SH-SY5Y (cell line): ENCODE data around the gene SREBF2.

Experiments used
- GATA2 ChIP-seq: IDR thresholded peaks from 2 replicates; pipeline ENCODE4 v1.6.1; 2011; ENCODE audit warnings: mild to moderate bottlenecking, low read depth, low read length
- GATA3 ChIP-seq: IDR thresholded peaks from 2 replicates; pipeline ENCODE4 v1.6.1; 2011; ENCODE audit warnings: low read depth, mild to moderate bottlenecking, low read length, moderate library complexity

SREBF2 gene

DNA sequence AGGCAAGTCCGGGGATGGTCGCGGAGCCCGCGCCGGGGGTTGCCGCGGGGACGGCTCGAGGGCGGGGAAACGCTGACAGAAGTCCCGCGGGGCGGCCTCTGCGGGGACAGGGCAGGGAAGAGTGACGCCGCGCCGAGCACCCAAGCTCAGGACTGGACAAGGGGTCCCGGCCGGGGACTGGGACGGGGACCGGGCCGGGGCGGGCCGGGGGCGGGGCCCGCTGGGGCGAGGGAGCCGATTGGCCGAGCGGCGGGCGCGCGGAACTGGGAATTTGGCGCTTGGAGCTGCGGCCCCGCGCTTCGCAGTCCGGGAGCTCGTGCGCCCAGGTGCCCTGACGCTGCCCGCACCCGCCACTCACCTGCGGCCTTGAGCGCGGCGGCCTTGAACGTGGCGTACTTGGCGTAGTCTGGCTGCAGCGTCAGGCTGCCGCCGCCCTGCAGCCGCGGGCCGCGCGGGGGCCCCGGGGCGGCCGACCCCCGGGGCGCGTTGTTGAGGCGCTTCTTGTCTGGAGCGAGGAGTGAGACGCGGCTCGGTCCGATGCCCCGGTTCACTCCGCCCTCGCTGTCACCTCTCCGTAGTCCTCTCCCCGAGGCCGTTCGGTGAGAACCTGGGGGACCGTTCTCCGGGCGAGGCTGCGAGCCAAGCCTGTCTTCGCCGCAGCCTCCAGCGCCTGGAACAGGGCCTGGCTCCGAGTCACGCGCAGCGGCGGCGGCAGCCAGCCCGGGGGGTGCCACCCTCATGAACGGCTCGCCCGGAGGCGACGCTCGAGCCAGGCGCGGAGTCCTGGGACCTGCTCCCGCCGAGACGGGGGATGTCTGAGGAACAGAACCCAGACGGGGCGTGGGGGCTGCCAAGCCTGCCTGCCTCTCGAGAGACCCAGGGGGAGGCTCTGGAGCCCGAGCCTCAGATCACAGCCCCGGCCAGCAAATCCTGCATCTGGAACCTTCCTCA is 77.4 kb downstream of the SREBF2 start:
- no peak for TF ChIP-seq GATA3
- TF ChIP-seq GATA2, result no peak

DNA sequence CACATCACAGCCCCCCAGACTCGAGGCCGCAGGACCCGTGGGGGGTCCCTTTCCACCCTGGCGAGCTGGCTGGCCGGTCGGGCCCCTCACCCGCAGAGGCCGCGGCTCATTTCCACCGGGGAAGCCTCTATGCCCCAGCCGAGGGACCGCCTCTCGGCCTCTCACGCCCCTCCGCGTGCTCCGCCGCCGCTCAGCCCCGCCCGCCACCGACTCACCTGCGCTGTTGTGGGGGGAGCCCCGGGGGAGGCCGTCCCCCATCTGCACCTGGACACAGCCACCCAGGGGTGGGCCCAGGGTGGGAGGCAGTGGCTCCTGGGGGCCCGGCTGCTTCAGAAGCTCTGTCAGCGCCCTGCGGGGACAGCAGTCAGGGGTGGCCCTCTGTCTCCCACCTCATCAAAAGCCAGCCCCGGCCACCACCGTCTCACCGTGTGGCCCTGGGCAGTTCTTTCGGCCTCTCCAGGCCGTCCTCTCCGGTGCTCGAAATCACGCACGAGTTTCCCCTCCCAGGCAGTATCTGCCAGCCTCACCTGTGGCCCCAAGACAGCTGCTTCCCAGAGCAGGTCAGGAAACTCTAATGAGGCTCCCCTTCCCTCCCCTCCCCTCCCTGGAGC is 78.2 kb downstream of the SREBF2 start:
- TF ChIP-seq GATA3, result no peak
- TF ChIP-seq GATA2, result no peak

DNA sequence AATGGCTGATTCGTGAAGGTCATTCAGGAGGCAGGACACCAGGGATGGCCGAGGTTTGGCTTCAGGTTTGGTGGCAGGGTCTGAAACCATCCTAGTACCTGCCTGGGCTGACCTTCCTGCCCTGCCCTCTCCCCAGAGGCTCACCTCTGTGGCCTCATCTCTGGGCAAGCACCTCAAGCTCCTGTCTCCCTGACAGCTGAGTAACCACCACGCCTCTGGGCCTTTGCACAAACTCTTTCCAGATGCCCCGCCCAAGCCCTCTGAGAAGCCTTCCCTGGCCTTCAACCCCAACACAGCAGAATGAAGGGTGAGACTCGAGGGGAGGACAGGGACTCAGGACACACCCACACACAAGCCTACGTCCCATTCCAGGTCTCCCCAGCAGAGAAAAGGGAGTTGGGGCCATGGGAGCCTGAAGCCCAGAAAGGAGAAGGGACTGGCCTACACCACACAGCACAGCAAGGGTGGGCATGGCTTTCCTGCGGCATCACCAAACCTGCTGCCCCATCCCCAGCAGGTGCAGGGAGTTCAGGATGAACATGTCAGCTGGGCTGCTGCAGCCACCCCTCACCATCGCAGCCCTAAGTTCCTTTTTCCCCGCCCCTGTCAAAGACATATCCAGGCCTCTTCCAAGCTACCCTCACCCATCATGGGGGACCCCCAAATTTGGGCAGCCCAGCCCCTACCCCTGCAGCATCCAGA is 79.6 kb downstream of the SREBF2 start:
- TF ChIP-seq GATA2 (no peak), GATA3 (no peak)

DNA sequence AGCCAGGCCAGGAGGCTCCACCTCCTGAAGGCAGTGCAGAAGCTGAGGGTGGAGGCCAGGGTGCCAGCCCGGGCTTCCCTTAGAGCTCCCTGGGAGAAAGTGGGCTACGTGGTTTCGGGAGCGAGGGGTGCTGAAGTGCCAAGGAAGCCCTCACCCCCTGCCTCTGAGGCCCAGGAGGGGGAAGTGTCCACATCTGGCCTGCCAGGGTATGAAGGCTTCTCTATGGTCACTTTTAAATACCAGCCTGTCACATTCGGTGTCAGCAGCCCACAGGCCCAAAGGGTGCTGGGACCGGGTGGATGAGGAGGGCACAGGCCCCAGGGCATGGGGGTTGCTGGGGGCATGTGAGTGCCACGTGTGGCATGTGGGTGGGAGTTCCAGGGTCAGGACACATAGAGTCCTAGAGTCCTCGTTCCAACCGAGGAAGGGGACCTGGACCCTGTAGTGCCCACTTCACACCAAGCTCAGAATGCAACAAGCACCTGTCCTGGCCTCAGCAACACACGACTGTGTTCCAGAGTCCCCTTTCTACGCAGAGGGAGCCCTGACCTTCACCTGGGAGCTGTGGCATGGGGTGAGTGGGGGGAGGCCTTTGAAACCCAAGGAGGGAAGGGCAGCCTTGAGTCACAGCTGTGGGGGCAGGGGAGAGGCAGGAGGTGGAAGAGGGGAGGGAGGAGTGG is 80.3 kb downstream of the SREBF2 start:
- TF ChIP-seq GATA3, result no peak
- no peak for TF ChIP-seq GATA2

DNA sequence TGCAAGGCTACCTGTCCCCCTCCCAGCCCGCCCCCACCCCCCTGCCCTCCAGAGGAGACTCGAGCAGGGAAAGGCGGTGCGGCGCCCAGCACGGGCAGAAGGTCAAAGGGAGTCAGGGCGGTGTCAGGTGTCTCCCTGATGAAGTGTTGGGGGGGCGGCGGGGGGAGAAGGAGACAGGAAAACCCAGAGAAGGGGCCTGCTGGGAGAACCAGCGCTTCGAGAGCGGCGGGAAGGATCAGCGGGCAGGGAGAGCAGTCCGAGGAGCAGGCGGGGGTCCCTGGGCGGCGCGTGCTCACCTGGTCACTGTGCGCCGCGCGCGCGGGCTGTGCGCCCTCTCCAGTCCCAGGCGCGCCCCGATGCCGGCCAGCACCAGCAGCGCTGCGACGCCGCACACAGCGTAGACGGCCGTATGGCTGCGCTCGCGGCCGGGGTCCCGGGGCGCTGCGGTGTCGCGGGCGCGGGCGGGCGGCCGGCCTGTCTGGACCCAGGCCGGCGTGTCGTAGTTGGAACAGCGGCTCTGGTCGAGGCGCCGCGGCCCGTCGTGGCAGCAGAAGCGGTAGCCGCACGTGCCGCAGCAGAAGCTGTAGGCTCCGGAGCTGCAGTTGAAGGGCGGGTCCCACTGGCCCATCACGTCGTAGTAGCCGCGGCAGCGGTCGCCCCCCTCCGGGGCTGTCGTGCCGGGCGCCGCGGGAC is 81.1 kb downstream of the SREBF2 start:
- TF ChIP-seq GATA2 (no peak), GATA3 (no peak)

DNA sequence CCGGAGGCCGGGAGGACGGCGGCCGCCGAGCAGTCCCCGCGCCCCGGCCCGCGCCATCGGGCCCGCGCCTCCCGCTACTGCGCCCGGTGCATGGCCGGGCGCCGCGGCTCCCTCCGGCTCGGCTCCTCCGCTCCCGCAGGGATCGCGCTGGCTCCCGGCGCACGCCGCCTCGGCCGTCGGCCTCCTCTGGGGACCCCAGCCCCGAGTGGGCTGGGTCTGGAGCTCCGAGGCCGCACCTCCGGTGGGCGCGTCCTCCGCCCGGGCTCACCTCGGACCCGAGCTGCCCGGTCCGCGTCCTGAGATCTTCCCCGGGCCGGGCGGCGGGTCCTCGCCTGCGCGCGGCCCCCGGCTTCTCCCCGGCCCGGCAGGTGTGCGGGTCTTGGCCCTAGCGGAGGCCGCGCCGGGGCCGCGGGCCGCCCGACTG is 81.7 kb downstream of the SREBF2 start:
- TF ChIP-seq GATA2 (no peak), GATA3 (no peak)

DNA sequence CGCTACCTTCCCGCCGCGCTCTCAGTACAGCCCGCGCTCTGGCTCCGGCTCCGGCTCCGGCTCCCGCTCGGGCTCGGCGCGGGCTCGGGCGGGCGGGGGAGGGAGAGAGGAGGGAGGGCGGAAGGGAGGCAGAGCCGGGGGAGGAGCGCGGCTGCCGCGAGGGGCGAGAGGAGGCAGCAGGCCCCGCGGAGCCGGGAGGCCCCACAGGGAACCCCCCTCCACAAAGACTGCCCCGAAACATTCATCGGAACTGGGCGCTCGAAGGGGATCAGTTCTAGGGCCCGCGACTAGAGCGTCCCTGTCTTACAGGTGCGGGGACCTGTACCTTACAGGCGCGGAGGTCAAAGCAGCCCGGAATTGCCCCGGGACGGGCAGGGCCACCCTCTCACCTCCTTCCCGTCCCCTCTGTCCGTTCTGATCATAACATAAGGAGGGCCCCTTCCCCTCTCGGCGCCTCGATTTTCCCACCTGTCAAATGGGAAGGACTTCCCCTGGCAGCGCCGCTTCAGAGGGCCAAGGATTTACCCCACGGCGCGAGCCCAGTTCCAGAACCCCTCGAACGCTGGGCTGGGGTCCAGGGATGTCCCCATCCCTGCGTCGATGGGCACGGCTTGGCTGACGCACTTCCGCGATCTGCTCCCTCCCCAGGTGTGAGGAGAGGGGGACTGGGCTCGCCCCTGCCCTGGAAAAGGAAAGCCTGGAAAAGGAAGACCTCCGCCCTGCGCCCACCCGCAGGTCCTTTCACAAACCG is 82.3 kb downstream of the SREBF2 start, which contains the start of gene SHISA8:
Gene SHISA8 (minus strand): TSS at position 40 of the 751 bp plus-strand sequence. CDS start 407 bp downstream, outside the sequence.
- TF ChIP-seq GATA2, result no peak
- TF ChIP-seq GATA3, result no peak

DNA sequence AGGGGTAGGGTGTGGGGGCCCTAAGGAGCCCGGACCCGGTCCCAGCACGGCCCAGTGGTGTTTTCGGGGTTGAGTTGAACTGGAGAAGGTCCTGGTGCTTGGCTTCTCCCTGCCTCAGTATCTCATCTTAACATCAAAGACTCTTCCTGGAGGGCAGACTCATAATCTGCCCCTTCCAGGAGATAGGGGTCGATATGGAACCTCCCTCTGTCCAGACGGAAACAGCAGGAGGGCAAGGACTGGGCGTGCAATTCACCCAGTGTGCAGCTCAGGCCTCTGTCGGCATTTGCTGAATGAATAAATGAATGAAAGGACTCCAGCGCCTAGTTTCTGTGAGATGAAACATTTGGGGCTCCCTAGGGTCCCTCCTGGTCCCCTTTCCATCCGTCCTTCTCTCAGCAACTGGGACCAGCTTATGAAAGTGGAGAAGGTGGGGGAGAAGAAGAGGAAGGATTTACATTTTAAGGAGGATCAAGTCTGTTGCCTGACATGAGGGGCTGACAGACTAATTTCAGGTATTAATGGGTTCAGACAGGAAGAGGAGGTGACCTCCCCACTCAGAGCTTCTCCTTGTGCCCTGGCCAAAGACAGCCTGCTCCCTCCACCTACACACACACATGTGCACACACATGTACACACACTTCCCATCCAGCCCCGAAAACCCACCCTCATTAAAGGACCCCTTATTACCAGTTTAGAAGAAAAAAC is 83.0 kb downstream of the SREBF2 start:
- TF ChIP-seq GATA2 (no peak), GATA3 (no peak)

DNA sequence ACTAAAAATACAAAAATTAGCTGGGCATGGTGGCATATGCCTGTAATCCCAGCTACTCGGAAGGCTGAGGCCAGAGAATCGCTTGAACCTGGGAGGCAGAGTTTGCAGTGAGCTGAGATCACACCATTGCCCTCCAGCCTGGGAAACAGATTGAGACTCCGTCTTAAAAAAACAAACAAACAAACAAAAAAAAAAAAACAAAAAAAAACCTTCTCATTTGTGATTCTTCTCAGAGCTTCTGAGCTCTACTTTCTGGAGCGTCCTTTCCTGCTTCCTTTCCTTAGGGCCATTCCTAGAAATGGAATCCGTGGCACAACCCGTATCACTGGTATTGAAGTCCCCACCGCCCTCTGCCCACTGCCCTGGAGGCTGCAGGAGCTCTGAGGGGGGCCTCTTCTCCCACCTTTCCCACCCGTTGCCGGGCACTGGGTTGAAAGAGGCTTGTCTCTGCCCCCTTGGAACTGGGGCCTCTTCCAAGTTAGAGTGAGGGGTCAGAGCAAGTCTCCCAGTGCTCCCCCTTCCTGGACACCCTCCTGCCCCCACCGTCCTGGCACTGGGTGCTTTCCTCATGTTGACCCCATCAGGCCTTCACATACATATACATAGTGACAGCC is 83.9 kb downstream of the SREBF2 start:
- TF ChIP-seq GATA3, result no peak
- TF ChIP-seq GATA2, result no peak

DNA sequence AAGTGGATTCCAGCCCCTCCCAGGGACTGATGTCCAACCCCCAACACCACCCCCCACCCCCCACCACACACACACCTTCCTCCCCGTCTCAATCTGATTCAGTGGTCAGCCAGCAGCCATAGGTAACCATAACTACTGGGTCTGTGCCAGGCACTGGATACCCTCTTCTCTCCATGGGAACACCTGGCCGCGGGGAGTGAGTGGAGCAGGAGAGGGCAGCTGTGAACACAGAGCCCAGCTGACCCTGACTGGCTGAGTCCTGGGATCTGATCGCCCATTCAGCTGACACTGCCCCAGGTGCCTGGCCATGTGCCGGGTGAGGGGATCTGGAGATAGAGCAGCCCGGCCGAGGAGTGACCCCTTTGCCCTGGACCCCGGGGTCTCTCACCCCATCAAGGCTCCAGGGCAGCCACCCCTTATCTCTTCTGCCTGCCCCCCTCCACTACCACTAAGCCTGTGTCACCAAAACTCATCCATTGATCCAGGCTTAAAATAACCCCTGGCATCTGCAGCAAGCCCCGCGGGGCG is 84.5 kb downstream of the SREBF2 start:
- TF ChIP-seq GATA3, result no peak
- TF ChIP-seq GATA2, result no peak
